Measurements from ENCODE around the gene SPRED2.

SPRED2 gene

DNA sequence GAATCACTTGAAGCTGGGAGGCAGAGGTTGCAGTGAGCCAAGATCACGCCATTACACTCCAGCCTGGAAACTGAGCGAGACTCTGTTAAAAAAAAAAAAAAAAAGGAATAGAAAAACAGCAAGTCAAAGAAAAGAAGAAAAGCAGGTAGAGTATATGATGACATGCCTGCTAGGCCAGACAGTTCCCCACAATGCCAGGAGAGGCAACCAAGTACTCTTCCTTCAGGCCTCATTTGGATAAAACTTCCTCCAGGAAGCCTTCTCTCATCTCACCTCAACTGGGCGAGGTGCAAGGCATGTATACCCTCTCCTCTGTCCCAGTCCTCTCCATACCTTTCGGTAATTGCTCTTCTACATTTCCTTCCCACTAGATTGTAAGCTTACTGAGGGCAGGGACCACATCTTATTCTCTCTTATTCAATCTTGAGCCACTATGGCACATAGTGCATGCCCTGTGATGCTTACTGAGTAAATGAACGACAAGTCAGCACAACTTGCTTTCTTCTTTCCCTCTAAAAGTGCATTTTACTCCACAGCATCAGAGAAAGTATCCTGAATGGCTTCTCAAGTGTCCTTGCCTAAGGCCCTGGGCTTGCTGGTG is 10.1 kb upstream of the SPRED2 start:
- no peak for DNase-seq (ENCODE audit: low spot score)

DNA sequence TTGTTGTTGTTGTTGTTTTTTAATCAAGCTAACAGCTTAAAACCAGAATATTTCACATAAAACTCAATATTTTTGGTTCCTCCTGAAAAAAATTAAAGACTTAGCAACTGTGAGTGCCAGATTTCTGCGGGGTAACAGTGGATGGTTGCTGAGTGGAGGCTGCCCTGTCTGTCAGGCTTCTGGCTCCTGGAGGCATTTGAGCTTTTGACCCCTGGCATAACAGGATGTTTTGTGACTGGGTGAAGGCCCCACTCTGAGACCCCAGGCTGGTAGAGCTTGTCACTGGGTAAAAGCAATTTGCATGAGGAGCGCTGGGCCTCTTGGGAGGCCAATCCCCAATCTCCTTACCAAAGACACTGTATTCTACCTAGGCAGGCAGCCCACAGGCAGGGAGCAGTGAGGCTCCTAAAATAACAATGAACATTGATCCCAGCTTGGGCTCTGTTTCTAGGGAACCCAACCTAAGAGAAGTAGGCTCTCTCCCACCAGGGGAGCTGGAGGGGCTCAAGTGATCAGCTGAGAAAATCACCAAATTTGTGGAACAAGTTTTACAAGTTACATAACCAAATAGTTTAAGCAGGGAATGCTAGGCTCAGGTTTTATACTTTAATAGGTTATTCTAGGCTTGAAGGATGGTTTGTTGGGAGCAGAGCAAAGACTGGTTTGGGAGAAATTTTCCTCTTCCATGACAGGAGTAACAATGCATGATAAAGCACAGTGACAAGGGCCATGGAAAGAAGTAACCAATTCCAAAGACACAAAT is 5.9 kb upstream of the SPRED2 start:
- no peak for DNase-seq (ENCODE audit: low spot score)

DNA sequence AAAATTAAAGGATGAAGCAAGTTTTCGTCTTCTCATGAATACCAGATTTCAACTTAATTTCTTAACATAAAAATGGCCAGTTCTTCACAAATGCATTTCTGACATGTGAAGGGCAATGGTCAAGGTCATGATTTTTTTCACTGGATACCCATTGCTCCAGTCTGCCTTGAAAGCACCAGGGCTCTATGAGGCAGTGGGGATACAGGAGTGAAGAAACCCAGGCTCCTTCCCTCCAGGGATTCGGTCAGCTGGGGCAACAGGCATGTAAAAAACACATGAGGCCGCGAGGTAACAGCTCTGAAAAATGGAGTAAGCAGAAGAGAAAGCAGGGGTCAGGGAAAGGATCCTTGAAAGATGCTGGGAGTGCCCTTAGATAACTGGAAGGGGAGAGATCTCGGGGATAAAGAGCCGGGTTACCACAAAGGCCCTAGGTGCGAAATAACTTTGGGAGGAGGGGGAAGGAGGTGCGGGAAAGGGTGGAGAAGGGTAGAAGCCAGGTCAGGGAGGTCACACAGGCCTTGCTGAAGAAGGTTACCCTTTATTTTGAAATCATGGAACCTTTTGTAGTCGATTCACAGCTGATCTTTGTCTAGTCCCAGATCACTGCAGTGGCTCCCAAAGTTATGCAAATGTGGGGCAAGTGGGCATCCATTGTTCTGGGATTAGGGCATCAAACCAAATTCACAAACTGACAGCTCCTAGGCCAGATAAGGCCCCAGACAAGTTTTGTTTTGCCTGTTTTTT is 5.2 kb upstream of the SPRED2 start:
- no peak for DNase-seq (ENCODE audit: low spot score)

DNA sequence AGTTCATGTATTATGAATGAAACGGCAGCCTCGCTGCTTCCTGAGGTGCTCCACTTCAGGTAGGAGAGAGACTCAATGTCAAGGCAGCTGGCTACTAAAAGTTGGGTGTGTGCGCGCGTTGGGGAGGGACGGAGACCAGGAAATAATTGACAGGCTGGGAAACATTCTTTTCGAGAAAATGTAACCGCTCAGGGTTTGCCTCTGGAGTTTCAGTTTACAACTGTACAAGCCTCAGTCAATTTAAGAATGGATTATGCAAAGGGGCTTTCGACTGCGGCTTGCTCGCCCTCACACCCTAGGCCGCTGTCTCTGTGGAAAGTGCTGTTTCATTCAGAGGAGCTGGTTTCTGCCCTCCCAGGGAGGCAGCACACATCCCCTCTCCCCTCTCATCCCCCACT is 4.4 kb upstream of the SPRED2 start:
- peak; percentile 65 for DNase-seq (ENCODE audit: low spot score)

DNA sequence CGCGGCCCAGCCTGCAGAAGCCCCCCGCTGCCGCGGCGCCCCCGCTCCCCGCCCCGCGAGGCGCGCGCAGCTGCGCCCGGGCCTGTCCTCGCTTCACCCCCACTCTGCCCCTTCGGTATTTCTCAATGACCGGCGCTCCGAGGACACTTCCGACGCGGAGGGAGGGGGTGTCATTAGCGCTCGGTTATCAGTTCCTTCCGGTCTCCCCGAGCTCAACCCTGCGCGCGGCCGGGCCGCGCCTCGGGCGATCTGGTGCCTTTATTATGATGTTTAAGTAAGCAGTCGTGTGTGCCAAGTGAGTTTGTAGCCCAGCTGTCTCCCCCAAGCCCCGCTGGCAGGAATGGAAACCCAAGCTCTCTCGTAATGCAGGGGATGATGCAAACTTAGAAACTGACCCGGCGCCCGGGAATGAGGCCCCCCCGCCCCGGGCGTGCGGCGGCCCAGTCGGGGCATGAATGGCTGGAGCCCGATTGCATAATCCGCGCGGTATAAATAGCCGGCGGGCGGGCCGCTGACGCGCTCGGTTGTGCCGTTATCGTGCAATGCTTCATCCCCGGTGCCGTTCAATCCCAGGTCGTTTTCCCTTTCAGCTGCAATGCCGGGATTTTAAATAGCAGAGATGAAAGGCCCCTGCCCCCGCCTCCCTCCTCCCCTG is 3.9 kb upstream of the SPRED2 start:
- peak; percentile 79 for DNase-seq (ENCODE audit: low spot score)

DNA sequence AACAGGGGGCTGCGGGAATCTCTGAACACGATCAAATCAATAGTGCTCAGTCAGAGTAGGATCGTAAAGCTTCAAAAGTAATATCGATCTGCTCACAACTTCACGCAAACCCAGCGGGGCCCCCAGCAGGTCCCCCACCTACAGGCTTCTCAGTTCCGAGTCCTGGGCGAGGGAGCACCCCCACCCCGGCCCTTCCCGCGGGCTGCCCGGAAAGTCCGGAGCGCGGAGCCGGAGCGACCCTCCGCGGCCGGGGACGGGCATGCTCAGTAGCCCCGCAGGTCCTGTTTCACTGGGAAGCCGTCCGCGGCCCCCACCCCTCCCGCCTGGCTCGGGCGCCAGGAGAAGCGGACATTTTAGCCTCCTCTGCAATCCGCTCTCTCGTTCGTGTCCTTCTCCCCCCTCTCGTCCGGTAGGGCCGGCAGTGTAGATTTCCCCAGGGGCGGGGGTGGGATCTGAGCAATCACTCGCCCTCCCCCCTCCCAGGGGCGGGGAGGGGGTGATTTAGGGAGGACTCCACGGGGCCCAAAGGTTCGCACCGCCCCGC is 3.3 kb upstream of the SPRED2 start:
- DNase-seq (ENCODE audit: low spot score), result peak; percentile 81

DNA sequence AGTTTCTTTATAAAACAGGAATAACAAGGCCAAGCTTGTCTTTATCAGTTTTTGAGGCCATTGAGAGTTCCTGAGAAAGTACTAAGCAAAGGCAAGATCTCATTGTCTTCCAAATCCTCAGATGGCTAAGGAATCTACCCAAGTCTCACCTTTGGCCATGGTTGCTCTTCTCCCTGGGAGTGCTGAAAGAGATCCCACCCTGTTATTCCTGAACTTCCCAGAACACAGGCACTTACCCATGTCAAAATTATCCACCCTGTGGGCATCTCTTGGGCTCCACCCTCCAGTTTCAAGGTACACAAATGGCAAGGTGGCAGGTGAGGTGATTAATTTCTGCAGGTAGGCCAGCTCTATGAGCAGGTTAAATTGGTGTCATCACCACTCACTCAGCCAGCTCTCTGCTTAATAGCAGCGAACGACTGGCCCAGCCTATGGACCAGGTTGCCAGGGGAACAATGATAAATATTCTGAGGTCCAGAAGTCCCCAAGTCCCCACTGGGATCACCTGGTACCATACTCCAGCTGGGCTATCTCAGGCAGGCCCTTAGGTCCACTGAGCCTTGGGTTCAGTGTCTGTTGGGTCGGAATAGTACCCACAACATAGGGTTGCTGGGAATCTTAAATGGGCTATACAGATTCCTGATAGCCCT is 2.3 kb upstream of the SPRED2 start:
- no peak for DNase-seq (ENCODE audit: low spot score)

DNA sequence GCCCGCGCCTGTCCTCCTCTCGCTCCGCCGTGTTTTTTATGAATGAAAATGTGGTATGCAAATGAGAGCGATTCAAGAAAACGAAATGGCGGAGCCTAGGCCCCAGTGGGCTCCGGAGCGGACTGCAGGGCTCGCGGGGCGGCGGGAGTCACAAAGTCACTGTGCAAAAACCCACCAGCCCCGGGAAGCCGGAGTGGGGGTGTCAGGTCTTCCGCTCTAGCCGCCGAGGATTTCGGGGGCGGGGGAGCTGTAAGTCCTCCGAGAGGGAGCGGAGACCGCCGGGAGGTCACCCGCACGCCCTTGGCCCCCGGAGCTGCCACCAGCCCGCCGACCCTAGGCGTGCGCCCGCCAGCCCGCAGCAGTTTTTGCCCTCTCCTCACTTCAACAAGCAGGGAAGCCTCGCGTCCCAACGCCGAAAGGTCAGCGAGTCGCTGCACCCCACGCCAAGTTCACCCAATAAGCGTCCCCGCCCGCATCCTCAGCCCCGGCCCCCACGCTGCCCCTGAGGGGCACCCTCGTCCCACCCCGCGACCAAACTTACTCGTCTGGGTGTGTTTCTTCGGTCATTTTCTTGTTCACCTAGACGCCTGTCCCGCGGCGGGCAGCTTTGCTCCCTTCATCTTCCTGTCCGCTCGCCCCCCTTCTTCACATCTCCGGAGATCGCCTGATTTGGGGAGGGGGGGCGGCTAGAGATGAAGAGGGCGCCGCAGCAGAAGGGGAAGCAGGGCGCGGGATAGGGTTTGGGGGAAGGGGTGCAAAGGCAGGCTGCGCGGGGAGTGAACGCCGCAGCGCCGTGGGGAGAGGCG is 775 bp downstream of the SPRED2 start:
- DNase-seq (ENCODE audit: low spot score), result peak; percentile 35

DNA sequence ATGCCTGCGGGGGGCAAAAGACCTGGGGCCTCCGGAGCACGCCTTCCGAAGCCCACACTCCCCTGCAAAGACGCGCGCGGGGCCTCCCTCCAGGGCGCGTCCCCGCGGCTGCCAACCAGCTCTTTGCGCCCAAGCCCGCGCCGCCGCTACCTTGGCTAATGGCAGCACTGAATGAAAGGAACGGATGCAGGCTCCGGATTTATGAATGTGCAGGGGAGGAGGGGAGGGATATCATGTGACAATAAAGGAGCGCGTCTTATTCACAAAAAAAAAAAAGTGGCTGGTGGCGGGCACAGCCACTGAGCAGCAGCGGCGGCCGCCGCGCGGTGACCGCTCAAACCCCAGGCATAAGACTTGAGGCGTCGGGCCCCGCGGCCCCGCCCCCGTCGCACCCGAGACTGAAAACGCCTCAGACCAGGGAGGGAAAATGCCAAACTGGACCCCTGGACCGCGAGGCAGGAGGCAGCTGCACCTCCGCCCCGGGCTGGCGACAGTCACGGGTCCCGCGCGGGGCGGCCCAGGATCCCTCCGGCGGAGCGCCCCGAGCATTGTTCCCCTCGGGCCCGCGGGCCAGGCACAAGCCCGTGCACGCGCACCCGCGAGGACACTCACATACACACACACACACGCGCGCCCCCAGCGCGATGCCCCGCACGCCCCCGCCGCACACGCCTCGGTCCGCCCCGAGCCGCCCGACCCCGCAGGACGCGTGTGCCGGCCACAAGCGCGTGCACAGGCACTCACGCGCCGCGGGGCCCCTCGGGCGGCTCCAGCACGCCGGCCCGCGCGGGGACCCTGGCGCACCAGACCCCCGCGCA is 1.6 kb downstream of the SPRED2 start:
- DNase-seq (ENCODE audit: low spot score), result peak; percentile 75

DNA sequence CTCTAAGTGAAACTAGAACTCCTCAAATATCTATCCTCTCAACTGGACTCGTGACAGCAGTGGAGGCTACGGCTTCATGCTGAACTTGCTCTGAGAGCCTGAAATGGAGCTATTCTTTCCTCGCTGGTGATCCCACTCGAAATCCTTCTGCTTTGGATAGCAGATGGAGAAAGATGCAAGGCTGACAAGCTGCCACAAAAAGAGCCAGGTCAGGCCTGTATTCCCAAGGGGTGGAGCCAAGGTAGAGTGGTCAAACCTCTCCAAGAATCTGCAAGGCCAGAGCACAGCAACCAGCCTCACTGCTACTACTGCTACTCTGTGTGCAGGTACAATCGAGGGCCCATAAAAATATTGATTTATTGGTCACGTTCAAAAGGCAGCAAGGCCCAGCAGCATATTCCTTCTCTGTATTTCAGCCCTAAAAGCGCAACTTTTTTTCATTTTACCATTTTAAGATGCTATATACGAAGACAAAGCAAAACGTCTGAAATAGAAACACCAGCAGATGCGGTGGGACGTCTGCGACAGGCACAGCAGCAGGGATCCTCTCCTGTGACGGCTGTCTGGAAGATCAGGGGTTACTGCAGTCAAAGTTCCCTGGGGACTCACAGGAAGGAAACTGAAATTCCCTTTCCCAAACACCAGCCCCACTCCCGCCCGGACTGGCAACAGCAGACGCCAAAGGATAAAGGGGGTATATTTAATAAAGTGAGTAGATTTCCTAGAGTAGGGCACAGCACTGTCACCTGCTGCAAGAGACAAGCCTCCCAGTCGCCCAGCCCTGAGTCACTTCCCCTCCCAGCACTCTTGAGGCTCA is 2.4 kb downstream of the SPRED2 start:
- DNase-seq (ENCODE audit: low spot score), result no peak

DNA sequence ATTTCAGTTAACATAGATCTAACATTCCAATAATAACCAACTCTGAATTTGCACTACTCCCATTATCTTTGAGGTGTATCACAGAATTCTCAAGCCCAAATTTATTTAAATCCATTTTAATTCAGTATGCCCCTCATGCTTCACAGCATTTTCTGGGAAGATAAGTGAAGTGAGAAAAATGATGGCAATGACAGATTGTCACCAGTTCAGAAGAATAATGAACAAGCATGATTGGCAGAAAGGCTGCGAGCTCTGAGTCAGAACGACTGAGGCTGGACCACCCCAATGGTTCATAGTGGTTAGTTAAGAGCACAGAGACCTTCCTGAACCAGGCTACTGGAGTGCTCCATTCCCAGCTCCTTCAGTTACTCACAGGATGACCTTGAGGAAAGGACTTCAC is 4.9 kb downstream of the SPRED2 start:
- no peak for DNase-seq (ENCODE audit: low spot score)

DNA sequence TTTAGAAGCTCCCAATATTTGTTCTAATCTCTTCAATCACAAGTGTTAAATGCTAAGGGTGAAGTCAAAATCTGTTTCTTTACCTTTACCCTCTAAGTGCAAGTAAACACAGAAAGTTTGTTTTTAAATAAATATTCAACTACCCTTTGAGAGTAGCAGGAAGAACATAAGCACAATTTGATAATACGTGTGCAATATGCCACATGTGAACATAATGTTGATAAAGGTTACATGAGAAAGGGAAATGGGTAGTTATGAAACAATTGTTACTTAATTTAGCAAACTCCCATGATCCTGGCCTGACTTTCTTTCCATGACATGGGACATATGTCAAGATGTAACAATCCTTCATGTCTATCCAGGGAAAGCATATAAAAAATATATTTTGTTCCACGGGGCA is 7.1 kb downstream of the SPRED2 start:
- DNase-seq (ENCODE audit: low spot score), result no peak

DNA sequence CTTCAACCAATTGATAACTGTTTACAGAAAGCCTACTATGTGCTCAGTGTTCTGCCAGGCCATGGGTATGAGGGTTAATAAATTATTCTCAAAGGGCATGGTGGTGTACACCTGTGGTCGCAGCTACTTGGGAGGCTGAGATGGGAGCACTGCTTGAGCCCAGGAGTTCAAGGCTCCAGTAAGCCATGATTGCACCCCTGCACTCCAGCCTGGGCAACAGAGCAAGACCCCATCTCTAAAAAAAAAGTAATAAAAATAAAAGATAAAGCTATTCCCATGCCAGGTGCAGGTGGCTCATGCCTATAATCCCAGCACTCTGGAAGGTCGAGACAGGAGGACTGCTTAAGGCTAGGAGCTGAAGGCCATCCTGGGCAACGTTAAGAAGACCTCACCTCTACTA is 8.0 kb downstream of the SPRED2 start:
- DNase-seq (ENCODE audit: low spot score), result no peak

DNA sequence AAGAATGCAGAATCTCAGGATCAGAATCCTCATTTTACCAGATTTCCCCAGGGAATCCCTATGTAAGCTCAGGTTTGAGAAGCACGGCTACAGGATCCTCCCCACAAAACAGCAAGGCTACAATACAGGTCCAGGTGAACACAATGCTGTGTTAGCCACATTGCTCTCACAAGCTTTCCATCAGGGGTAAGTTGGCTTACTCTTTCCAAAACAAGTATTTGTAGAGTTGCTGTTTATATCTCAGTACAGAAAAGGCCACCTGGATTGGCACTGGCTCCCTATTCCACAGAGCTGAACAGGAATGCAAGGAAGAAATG is 11.0 kb downstream of the SPRED2 start:
- DNase-seq (ENCODE audit: low spot score), result no peak

DNA sequence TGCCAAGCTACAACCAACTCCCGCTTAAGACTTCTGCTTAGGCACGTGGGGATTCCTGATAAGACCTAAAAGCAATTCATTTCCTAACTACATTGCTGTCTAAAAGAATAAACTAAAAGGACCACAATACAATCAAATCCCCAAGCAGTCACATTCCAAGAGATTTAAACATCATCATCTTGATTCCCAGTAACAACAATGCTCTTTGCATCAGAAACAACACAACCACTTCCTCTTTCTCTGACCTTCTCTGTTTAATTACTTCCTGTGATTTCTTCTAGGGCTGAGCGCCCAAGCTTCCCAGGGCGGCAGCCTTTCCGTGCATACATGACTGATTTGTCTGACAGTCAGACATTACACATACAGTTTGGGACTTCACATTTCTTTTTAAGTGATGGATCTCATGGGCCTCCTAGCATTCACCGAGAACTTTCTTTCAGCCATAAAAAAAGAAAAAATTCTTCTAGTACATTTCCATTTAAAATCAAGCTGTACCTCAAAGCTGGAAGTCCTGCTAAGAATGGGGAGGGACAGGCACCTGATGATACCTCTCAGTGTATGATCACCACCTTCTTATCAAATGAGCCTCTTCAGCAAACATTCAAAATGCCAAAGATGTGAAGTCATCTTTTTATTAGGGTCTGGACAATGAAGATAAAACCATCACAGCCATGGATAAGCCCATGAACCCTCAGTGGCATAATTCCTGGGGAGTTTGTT is 11.5 kb downstream of the SPRED2 start:
- DNase-seq (ENCODE audit: low spot score), result peak; percentile 68

DNA sequence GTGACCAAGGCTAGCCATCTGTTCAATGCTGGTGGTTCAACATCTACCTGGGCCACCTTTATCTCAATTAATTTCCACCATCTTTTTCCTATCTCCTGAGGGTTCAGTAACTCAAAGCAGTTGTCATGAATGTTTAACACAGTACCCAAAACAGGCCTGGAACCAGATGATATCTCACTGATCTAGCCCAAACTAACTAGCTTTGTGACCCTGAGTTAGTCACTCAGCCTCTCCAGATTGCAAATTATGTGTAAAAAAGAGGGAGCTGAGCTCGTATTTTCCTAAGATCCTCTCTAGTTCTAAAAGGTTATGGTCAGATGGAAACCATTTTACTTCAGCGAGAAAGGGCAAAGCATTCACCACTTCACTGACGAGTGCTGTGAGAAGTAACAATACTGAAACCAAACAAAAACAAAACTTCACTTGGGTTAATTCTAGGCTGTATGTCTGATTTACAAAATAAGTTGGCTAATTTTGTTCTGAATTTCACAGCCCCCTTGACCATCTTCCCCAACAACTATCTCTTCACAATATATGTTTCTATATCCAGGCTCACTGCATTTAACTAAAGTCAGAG is 14.8 kb downstream of the SPRED2 start:
- DNase-seq (ENCODE audit: low spot score), result no peak

DNA sequence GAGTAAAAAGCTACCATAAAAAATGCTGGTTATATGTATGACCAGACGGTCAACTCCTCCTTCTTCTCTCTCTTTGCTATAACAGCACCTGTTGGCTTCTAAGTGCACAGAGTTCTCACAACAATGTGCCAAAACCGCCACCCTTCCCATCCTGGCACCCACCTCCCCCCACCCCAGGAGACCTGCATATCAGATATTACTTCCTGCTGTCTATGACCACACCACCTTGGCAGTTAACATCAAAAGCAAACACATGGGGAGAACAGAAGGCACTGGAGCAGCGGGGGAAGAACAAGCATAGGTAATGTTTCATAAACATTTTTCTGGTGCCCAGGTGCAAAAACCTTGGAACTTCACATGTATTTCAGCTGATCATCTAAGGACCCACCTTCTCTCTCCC is 15.5 kb downstream of the SPRED2 start:
- DNase-seq (ENCODE audit: low spot score), result peak; percentile 67

DNA sequence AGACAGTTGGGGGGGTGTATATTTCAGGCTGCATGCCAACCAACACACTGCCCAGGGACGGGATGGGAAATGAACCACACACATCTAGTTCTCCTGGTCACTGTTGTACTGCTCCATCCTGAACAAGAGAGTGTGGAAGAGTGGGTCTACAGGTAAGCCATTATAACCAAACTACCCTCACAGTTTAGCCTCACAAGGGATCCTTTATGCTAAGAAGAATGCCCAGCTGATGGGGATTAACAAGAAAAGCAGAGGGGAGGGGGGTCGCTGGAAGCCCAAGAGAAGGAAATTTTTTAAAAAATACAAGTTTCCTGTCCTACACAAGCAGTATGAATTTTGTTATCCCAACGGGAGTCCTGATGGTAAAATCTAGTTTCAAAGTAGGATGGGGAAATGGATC is 16.1 kb downstream of the SPRED2 start:
- no peak for DNase-seq (ENCODE audit: low spot score)
